H9 (cell line): ENCODE data around the gene PGBD5. TPM values are rescaled to one million over a fixed set of nuclear protein-coding genes. Genes with fewer than 3 reads are reported as not detected.

Source experiments
- DNase-seq: peaks from one replicate; pipeline ENCODE4 v3.0.0-alpha.2; 2017
- H2AFZ ChIP-seq: one replicate; pipeline ENCODE4 v1.6.1; 2013; ENCODE audit warnings: mild to moderate bottlenecking, low read length, control low read depth, moderate library complexity
- H2AK5ac ChIP-seq: 2 replicates; pipeline ENCODE4 v1.6.1; 2013; ENCODE audit warnings: low read length, control low read depth, mixed read lengths; ENCODE audit not compliant: insufficient read length
- H2BK120ac ChIP-seq: one replicate; pipeline ENCODE4 v1.6.1; 2013; ENCODE audit warnings: low read depth, mild to moderate bottlenecking, low read length, control low read depth, inconsistent platforms; ENCODE audit not compliant: poor library complexity, severe bottlenecking
- H2BK12ac ChIP-seq: 2 replicates; pipeline ENCODE4 v1.6.1; 2013; ENCODE audit warnings: low read length, control low read depth, mixed read lengths, low read depth; ENCODE audit not compliant: insufficient read length
- H2BK15ac ChIP-seq: 2 replicates; pipeline ENCODE4 v1.6.1; 2013; ENCODE audit warnings: low read depth, low read length, control low read depth
- H2BK20ac ChIP-seq: one replicate; pipeline ENCODE4 v1.6.1; 2013; ENCODE audit warnings: low read depth, mild to moderate bottlenecking, low read length, control low read depth, inconsistent platforms; ENCODE audit not compliant: poor library complexity, severe bottlenecking
- H2BK5ac ChIP-seq: 2 replicates; pipeline ENCODE4 v1.6.1; 2013; ENCODE audit warnings: low read length, control low read depth, mixed read lengths; ENCODE audit not compliant: insufficient read length
- H3K14ac ChIP-seq: 2 replicates; pipeline ENCODE4 v1.6.1; 2013; ENCODE audit warnings: low read length, control low read depth; ENCODE audit not compliant: insufficient read depth
- H3K18ac ChIP-seq: 2 replicates; pipeline ENCODE4 v1.6.1; 2013; ENCODE audit warnings: low read depth, mild to moderate bottlenecking, mixed read lengths, low read length, control low read depth; ENCODE audit not compliant: insufficient read length
- H3K23ac ChIP-seq: 2 replicates; pipeline ENCODE4 v1.6.1; 2013; ENCODE audit warnings: low read length, control low read depth, mixed read lengths, low read depth; ENCODE audit not compliant: insufficient read length
- H3K23me2 ChIP-seq: 2 replicates; pipeline ENCODE4 v1.6.1; 2013; ENCODE audit warnings: low read depth, mild to moderate bottlenecking, mixed read lengths, low read length, control low read depth; ENCODE audit not compliant: insufficient read length, poor library complexity, severe bottlenecking
- H3K27ac ChIP-seq: 2 replicates; pipeline ENCODE4 v1.5.1; 2013; ENCODE audit warnings: low read length, control low read depth, mixed read lengths, low read depth; ENCODE audit not compliant: insufficient read length
- H3K27me3 ChIP-seq: 2 replicates; pipeline ENCODE4 v1.6.1; 2013; ENCODE audit warnings: low read length, control low read depth, inconsistent platforms; ENCODE audit not compliant: insufficient read depth
- H3K4ac ChIP-seq: 2 replicates; pipeline ENCODE4 v1.6.1; 2013; ENCODE audit warnings: low read depth, mild to moderate bottlenecking, control low read depth, inconsistent platforms, low read length, moderate library complexity
- H3K4me1 ChIP-seq: 2 replicates; pipeline ENCODE4 v1.6.1; 2013; ENCODE audit warnings: low read length, control low read depth, inconsistent platforms; ENCODE audit not compliant: insufficient read depth
- H3K4me2 ChIP-seq: 2 replicates; pipeline ENCODE4 v1.6.1; 2013; ENCODE audit warnings: low read length, control low read depth, mixed read lengths; ENCODE audit not compliant: insufficient read length, insufficient read depth
- H3K56ac ChIP-seq: 2 replicates; pipeline ENCODE4 v1.6.1; 2013; ENCODE audit warnings: low read depth, mild to moderate bottlenecking, mixed read lengths, low read length, control low read depth; ENCODE audit not compliant: insufficient read length
- H3K79me1 ChIP-seq: 2 replicates; pipeline ENCODE4 v1.6.1; 2013; ENCODE audit warnings: low read depth, mild to moderate bottlenecking, moderate library complexity, low read length, control low read depth, inconsistent platforms; ENCODE audit not compliant: insufficient read depth, poor library complexity, severe bottlenecking
- H3K79me2 ChIP-seq: 2 replicates; pipeline ENCODE4 v1.6.1; 2013; ENCODE audit warnings: low read length, control low read depth, inconsistent platforms; ENCODE audit not compliant: insufficient read depth
- H3K9ac ChIP-seq: 2 replicates; pipeline ENCODE4 v1.6.1; 2013; ENCODE audit warnings: low read length, control low read depth, mixed read lengths; ENCODE audit not compliant: insufficient read length; ENCODE audit errors: extremely low read depth
- H3K9me3 ChIP-seq: one replicate; pipeline ENCODE4 v1.6.1; 2013; ENCODE audit warnings: low read depth, low read length, inconsistent platforms; ENCODE audit not compliant: control insufficient read depth
- H3T11ph ChIP-seq: one replicate; pipeline ENCODE4 v1.6.1; 2013; ENCODE audit warnings: mild to moderate bottlenecking, low read length, control low read depth, inconsistent platforms
- H4K20me1 ChIP-seq: one replicate; pipeline ENCODE4 v1.6.1; 2013; ENCODE audit not compliant: control insufficient read depth, insufficient read length, insufficient read depth
- H4K5ac ChIP-seq: 2 replicates; pipeline ENCODE4 v1.6.1; 2013; ENCODE audit warnings: low read depth, mild to moderate bottlenecking, mixed read lengths, low read length, control low read depth; ENCODE audit not compliant: insufficient read length
- H4K8ac ChIP-seq: replicated peaks from 2 replicates; pipeline ENCODE4 v1.6.1; 2013; ENCODE audit warnings: low read length, control low read depth, mixed read lengths, low read depth; ENCODE audit not compliant: insufficient read length
- H4K91ac ChIP-seq: 2 replicates; pipeline ENCODE4 v1.6.1; 2013; ENCODE audit warnings: low read depth, mild to moderate bottlenecking, moderate library complexity, mixed read lengths, low read length, control low read depth; ENCODE audit not compliant: insufficient read length
- H3K27ac Mint-ChIP-seq, 3 experiments: 2 replicates in 2 of 3; 3 replicates in 1 of 3; pipeline ENCODE4 v1.8.0; 2020 to 2021; ENCODE audit warnings: mixed read lengths in 3 of 3, mild to moderate bottlenecking in 1 of 3, moderate library complexity in 1 of 3
- H3K27me3 Mint-ChIP-seq: 2 replicates; pipeline ENCODE4 v1.8.0; 2021; ENCODE audit warnings: low read depth, mild to moderate bottlenecking, moderate library complexity, mixed read lengths
- H3K36me3 Mint-ChIP-seq, 3 experiments: 2 replicates in 2 of 3; 3 replicates in 1 of 3; pipeline ENCODE4 v1.8.0; 2020 to 2021; ENCODE audit warnings: low read depth in 3 of 3, mixed read lengths in 3 of 3; ENCODE audit not compliant: insufficient read depth in 1 of 3
- H3K4me1 Mint-ChIP-seq, 2 experiments: 2 replicates each; pipeline ENCODE4 v1.8.0; 2020; ENCODE audit warnings: mixed read lengths in 2 of 2
- H3K4me3 Mint-ChIP-seq, 2 experiments: 2 replicates in 1 of 2; 3 replicates in 1 of 2; pipeline ENCODE4 v1.8.0; 2020 to 2021; ENCODE audit warnings: mild to moderate bottlenecking in 2 of 2, mixed read lengths in 2 of 2, moderate library complexity in 1 of 2
- H3K9me3 Mint-ChIP-seq, 2 experiments: 2 replicates in 1 of 2; 3 replicates in 1 of 2; pipeline ENCODE4 v1.8.0; 2020; ENCODE audit warnings: mild to moderate bottlenecking in 2 of 2, mixed read lengths in 2 of 2, moderate library complexity in 1 of 2
- WGBS: extraction: QIAGEN DNeasy Blood & Tissue Kit; methylation state at CpG from one replicate; pipeline ENCODE4 v1.1.7; 2013; ENCODE audit warnings: missing lambda C conversion rate, low lambda C conversion rate, mixed read lengths; ENCODE audit not compliant: insufficient read length; ENCODE audit errors: extremely low coverage; 5-methylcytosine and 5-hydroxymethylcytosine counted together
- total RNA-seq: library from RNA; stranded (reverse); gene quantifications from 2 replicates; pipeline ENCODE4 v1.2.1, GENCODE V29; 2021
- TF ChIP-seq, protein P1 (sequence below): fragments of 200-600 bp; sonication (generic); conservative IDR thresholded peaks from 3 replicates; pipeline ENCODE4 v1.8.0; 2021; ENCODE audit warnings: antibody characterized with exemption, mild to moderate bottlenecking

Gene PGBD5
- total RNA-seq, 1 experiment from 2014 or later, result 19.1 TPM

DNA sequence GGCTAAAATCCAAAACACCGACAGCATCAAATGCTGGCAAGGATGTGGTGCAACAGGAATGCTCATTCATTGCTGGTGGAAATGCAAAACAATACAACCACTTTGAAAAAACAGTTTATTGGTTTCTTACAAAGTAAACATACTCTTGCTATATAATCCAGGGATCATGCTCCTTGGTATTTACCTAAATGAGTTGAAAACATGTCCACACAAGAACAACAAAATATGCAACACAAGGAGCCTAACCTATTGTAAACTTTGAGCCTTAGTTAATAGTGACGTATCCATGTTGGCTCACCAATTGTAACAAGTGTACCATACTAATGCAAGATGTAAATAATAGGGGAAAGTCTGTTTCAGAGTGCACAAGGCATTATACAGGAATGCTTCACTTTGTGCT lies 37.2 kb upstream of the PGBD5 start:
- no peak overlapping the region for H3T11ph ChIP-seq
- no peak overlapping the region for H3K27ac ChIP-seq
- H3K18ac ChIP-seq, result no peak overlapping the region
- H2BK5ac ChIP-seq, result no peak overlapping the region
- no peaks in the 10 kb centered on the region for H3K27me3 ChIP-seq
- H3K56ac ChIP-seq, result no peak overlapping the region
- H3K36me3 Mint-ChIP-seq, result peaks cover 0 to 6% (median 5%) of the 10 kb centered on the region in 3 experiments; a peak in 4 of 7 replicates
- H3K4me1 ChIP-seq, result no peaks in the 10 kb centered on the region
- no peak overlapping the region for H3K4me3 Mint-ChIP-seq
- no peak overlapping the region for H2AFZ ChIP-seq
- H3K9ac ChIP-seq, result no peak overlapping the region
- H3K9me3 ChIP-seq, result no peaks in the 10 kb centered on the region
- no peaks in the 10 kb centered on the region for H3K79me1 ChIP-seq
- no peak overlapping the region for H2BK20ac ChIP-seq
- H3K4me2 ChIP-seq, result no peak overlapping the region
- no peak overlapping the region for H3K14ac ChIP-seq
- no peaks in the 10 kb centered on the region for H3K23me2 ChIP-seq
- H4K20me1 ChIP-seq, result no peaks in the 10 kb centered on the region
- H3K9me3 Mint-ChIP-seq, result peaks cover 7 to 9% of the 10 kb centered on the region in 2 experiments; a peak in 4 of 5 replicates
- H3K4ac ChIP-seq, result no peak overlapping the region
- H4K91ac ChIP-seq, result no peak overlapping the region
- H2AK5ac ChIP-seq, result no peak overlapping the region
- no peak overlapping the region for H3K23ac ChIP-seq
- H3K79me2 ChIP-seq, result no peaks in the 10 kb centered on the region
- H4K8ac ChIP-seq, result no peak overlapping the region
- TF ChIP-seq, protein P1, sequence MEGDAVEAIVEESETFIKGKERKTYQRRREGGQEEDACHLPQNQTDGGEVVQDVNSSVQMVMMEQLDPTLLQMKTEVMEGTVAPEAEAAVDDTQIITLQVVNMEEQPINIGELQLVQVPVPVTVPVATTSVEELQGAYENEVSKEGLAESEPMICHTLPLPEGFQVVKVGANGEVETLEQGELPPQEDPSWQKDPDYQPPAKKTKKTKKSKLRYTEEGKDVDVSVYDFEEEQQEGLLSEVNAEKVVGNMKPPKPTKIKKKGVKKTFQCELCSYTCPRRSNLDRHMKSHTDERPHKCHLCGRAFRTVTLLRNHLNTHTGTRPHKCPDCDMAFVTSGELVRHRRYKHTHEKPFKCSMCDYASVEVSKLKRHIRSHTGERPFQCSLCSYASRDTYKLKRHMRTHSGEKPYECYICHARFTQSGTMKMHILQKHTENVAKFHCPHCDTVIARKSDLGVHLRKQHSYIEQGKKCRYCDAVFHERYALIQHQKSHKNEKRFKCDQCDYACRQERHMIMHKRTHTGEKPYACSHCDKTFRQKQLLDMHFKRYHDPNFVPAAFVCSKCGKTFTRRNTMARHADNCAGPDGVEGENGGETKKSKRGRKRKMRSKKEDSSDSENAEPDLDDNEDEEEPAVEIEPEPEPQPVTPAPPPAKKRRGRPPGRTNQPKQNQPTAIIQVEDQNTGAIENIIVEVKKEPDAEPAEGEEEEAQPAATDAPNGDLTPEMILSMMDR, result no peak
- peaks cover 4 to 9% of the 10 kb centered on the region in 2 experiments for H3K4me1 Mint-ChIP-seq
- H2BK120ac ChIP-seq, result no peak overlapping the region
- no CpG with 5 or more reads among the region's 2 CpGs for whole genome bisulfite sequencing
- peaks cover 3% of the 10 kb centered on the region; the same call in 1 of the 2 replicates for H3K27me3 Mint-ChIP-seq
- no peak overlapping the region for H3K27ac Mint-ChIP-seq
- DNase-seq, result no peak
- no peak overlapping the region for H2BK15ac ChIP-seq
- H4K5ac ChIP-seq, result no peak overlapping the region
- H2BK12ac ChIP-seq, result no peak overlapping the region
